Glomerular visceral epithelial cell (primary cell): ENCODE data around the gene METTL25.

Source experiments
- DNase-seq: peaks from one replicate; pipeline ENCODE4 v3.0.0-alpha.2; 2016; ENCODE audit errors: extremely low spot score

The METTL25 gene

GRCh38 chr12:82473111-82473754 is 114.9 kb downstream of the METTL25 start:
- DNase-seq, result no peak

GRCh38 chr12:82474181-82474797 is 116.0 kb downstream of the METTL25 start:
- DNase-seq, result no peak

- DNase-seq, result no peak
These were observed 116.5 kb downstream of the METTL25 start for GRCh38 chr12:82474798-82475184.

GRCh38 chr12:82475211-82475610 is 116.9 kb downstream of the METTL25 start:
- no peak for DNase-seq

GRCh38 chr12:82476511-82476910 is 118.2 kb downstream of the METTL25 start:
- DNase-seq, result no peak

GRCh38 chr12:82479511-82479910 is 121.2 kb downstream of the METTL25 start:
- DNase-seq, result no peak

- no peak for DNase-seq
These were observed 122.3 kb downstream of the METTL25 start for GRCh38 chr12:82480606-82481005.

GRCh38 chr12:82481954-82482353 is 123.6 kb downstream of the METTL25 start:
- DNase-seq, result no peak

- peak; percentile 1 for DNase-seq
These were observed 128.4 kb downstream of the METTL25 start for GRCh38 chr12:82486524-82487235.

GRCh38 chr12:82504409-82504808 is 146.1 kb downstream of the METTL25 start:
- no peak for DNase-seq

- no peak for DNase-seq
These were observed 146.8 kb downstream of the METTL25 start for GRCh38 chr12:82505150-82505549.

GRCh38 chr12:82507686-82508085 is 149.4 kb downstream of the METTL25 start:
- DNase-seq, result no peak

- DNase-seq, result no peak
These were observed 152.1 kb downstream of the METTL25 start for GRCh38 chr12:82510386-82510785.

- no peak for DNase-seq
These were observed 156.6 kb downstream of the METTL25 start for GRCh38 chr12:82514880-82515279.

GRCh38 chr12:82515652-82516051 is 157.3 kb downstream of the METTL25 start:
- no peak for DNase-seq

GRCh38 chr12:82517027-82517426 is 158.7 kb downstream of the METTL25 start:
- DNase-seq, result no peak

GRCh38 chr12:82517808-82518207 is 159.5 kb downstream of the METTL25 start:
- DNase-seq, result no peak

- no peak for DNase-seq
These were observed 161.2 kb downstream of the METTL25 start for GRCh38 chr12:82519510-82519909.

GRCh38 chr12:82522285-82522684 is 164.0 kb downstream of the METTL25 start:
- no peak for DNase-seq

GRCh38 chr12:82522762-82523161 is 164.4 kb downstream of the METTL25 start:
- DNase-seq, result no peak

GRCh38 chr12:82523996-82524395 is 165.7 kb downstream of the METTL25 start:
- DNase-seq, result peak; percentile 43

- no peak for DNase-seq
These were observed 166.3 kb downstream of the METTL25 start for GRCh38 chr12:82524641-82525040.

GRCh38 chr12:82525616-82526015 is 167.3 kb downstream of the METTL25 start:
- DNase-seq, result no peak
